ENCODE results near the gene CNTNAP4.

GRCh38 chr16:76487411-76488064 is 210.3 kb downstream of the CNTNAP4 start:
- TF ChIP-seq CTCF (conservative IDR thresholded peaks at IDR 0.05; ENCODE audit: low read depth, low read length) = no peak
- no peak for TF ChIP-seq EZH2 (IDR thresholded peaks at IDR 0.05; ENCODE audit: low read length, unreplicated experiment)
- no peak for TF ChIP-seq EZH2phosphoT487 (IDR thresholded peaks at IDR 0.05; ENCODE audit: borderline replicate concordance, low read length)

All from PC-3 (cell line).